ENCODE results near the gene ARID1A. TPM values are rescaled to one million over a fixed set of nuclear protein-coding genes. Genes with fewer than 3 reads are reported as not detected.
A peak's percentile ranks its signal among the peaks of the same experiment; 100 is the strongest.
"Not testable (repeated sequence)": the region's sequence is repeated elsewhere in the genome, so short reads cannot be mapped to it uniquely, and the experiment has no call there.

The ARID1A gene
- polyA plus RNA-seq, 4 donors = 79.3 to 103 (median 91.0) TPM

DNA sequence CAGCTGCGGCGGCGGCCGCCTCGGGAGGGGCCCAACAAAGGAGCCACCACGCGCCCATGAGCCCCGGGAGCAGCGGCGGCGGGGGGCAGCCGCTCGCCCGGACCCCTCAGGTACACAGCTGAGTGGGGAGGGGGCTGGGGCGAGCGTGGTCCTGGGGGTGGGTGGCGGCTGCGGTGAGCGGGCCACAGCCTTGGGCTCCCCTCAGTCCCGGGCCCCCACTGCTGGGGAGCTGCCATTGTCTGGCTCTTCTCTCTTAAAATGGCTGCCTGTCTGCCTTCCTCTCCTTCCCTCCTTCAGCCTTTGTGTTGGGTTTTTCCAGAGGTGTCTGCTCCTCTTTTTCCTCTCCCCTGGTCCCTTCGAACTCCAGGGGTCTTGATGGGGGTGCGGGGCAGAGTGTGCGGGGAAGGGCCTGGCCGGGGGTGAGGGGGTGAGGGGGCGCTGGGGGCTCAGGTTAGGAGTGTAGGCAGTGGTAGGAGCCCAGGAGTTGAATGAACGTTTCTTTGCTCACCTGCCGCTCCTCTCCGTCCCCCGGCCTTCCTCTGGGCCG lies 1.7 kb downstream of the ARID1A start:
- no peak for DNase-seq (ENCODE audit: low read depth in 4 of 4, low spot score in 3 of 4)

GRCh38 chr1:26697978-26698849 lies 2.4 kb downstream of the ARID1A start:
- DNase-seq (ENCODE audit: low read depth in 4 of 4, low spot score in 3 of 4) = peak in 3 of 4 donors; percentile 78 to 85 (median 79)

DNA sequence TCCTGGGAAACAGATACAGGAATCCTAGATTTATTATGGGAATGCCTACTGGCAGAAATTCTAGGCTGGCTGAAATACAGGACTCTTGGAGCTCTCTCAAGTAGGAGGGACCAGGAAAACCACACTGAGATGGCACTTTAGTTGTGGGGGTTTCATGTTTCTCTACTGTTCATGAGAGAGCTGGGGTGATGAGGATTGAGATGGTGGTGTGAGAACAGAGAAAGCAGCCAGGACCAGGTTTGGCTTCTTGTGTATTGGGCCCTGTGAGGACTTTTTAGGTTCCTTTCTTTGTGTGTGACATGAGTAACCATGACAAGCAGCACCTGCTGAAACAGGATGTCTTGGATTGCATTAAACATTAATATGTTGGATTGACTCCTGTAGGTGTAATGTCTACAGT lies 4.9 kb downstream of the ARID1A start:
- DNase-seq (ENCODE audit: low read depth in 4 of 4, low spot score in 3 of 4) = no peak

DNA sequence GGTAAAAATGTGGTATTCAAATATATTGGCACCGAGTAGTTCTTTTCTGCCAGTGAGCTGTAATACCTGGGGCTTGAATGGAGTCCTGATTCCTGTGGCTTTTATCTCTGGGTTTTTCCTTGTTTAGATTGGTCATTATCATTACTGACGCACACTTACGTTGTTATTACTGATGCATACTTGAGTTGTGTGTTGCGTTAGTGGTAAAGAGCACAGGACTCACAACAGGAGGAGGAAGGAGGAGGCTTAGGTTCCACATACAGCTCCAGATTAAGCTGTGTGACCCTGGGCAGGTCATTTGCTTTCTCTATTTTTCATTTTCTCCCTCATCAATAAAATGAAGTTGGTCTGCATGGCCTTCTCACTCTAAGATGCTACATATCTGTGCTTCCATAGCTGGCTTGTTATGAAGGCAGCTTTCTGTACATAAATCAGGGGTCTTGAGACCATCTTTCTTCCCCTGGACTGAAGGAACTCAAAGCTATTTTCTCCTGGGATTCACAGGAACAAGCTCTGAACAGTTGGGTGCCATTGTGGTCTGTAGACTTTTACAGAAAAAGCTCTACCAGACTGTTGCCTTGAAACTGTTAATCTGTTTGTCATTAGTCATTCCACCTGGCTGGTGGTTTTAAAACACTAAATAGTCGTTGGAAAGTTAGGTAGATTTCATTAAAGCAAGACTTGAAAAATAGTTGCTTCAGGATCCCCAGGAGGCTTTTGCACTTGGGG lies 5.6 kb downstream of the ARID1A start:
- DNase-seq (ENCODE audit: low read depth in 4 of 4, low spot score in 3 of 4) = no peak

DNA sequence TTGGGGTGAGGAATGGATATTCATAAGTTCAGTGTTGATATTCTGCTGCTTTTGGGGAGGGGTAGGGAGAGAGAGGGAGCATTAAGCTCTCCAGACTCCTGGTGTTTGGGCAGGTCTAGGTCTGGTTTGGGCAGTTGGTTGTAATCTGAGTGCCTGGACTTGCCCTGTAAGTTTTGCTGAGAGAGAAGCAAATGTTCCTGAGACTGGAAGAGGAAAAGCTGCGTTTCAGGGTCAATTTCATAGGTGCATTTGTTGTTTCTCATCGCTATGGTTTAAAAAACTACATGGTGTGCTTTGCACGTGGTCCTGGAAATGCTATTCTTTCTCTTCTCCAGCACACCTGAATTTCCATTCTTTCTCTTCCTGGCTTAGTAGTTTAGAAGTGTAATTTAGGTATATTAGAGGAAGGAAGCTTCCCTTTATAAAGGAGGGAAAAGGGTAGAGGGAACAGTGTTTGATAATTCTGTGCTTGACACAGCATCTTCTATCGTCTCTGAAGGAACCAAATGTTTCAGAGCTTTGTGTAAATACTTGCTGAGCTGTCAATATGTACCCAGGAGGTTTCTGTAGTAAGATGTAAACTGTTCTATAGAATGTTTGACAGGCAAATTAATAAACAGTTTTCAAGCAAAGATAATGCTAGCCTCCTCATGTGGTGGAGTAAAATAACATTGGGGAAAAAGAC lies 6.3 kb downstream of the ARID1A start:
- DNase-seq (ENCODE audit: low read depth in 4 of 4, low spot score in 3 of 4) = no peak

DNA sequence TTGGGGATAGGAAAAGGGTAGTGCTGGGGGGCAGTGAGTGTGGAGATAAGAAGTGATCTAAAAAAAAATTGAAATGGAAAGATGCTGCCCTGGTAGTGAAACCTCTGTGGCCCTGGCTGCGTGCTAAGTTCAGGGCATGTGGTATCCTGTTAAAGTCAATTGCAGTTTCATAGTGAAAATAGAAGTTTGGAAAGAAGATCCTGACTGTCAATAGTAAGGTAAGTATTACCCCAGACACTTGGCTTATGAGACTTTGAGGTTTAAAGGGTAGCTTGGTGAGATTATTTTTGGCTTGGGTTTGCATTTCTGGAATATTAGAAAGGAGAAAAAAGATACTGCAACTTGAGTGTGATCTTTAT lies 6.8 kb downstream of the ARID1A start:
- DNase-seq (ENCODE audit: low read depth in 4 of 4, low spot score in 3 of 4) = no peak

GRCh38 chr1:26703478-26703877 lies 7.7 kb downstream of the ARID1A start:
- DNase-seq (ENCODE audit: low read depth in 4 of 4, low spot score in 3 of 4) = no peak

DNA sequence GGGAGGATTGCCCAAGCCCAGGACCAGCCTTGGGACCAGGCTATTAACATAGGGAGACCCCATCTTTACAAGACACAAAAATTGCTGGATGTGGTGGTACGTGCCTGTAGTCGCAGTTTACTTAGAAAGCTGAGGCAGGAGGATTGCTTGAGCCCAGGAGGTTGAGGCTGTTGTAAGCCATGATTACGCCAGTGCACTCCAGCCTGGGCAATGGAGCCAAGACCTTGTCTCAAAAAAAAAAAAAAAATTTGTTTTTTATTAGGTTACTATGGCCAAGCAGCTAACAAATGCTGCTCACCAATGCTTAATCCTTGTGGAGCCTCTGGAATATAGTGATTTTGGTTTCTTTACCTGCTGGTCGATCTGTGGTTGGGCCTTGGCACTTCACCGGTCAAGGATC lies 8.8 kb downstream of the ARID1A start:
- DNase-seq (ENCODE audit: low read depth in 4 of 4, low spot score in 3 of 4) = no peak

DNA sequence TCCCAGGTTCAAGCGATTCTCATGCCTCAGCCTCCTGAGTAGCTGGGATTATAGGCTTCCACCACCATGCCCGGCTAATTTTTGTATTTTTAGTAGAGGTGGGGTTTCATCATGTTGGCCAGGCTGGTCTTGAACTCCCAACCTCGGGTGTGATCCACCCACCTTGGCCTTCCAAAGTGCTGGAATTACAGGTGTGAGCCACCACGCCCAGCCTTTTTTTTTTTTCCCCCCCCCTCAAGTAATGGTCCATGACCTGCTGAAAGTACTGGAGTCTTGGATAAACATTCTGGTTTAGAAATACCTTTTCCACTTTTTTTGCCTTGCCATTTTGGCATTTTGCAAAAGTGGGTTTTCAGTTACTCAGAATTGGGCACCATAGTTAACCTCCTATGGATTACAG lies 9.4 kb downstream of the ARID1A start:
- DNase-seq (ENCODE audit: low read depth in 4 of 4, low spot score in 3 of 4) = not testable (repeated sequence)

DNA sequence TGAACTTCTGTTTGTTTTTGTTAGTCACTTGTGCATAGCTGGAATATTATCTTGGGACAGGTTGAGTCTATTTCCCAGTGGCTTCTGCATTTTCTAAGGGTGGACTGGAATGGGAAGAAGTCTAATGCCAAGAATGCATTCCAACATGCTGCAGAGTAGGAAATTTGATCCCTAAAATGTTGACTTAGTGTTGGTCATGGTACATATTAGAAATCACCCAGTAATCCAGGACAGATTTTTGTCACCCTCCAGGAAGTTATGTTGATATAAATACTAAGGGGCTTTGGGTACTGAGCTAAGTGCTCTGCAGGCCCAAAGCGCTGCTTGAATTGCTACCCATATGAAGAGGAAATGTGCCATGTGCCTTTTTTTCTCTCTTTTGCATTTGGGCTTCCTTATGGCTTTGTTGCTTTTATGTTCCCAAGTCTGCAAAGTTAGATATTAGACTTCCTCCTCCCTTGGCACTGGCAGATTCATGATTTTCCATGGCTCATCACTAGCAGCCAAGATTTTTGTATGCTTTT lies 10.0 kb downstream of the ARID1A start:
- no peak for DNase-seq (ENCODE audit: low read depth in 4 of 4, low spot score in 3 of 4)

- DNase-seq (ENCODE audit: low read depth in 4 of 4, low spot score in 3 of 4) = no peak
Observed at GRCh38 chr1:26706315-26706714, 10.5 kb downstream of the ARID1A start.

DNA sequence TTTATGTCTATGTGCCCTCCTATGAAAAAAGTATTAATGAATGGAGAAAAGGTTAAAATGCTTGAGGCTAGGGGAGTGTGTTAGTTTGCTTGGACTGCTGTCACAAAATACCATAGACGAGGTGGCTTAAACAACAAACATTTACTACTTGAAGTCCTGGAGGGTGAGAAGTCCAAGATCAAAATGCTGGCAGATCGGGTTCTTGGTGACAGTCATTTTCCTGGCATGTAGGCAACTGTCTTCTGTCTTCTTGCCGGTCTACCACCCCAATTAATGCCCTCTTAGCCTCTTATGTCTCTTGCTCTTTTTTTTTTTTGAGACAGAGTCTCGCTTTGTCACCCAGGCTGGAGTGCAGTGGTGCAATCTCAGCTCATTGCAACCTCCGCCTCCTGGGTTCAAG lies 15.0 kb downstream of the ARID1A start:
- no peak for DNase-seq (ENCODE audit: low read depth in 4 of 4, low spot score in 3 of 4)

DNA sequence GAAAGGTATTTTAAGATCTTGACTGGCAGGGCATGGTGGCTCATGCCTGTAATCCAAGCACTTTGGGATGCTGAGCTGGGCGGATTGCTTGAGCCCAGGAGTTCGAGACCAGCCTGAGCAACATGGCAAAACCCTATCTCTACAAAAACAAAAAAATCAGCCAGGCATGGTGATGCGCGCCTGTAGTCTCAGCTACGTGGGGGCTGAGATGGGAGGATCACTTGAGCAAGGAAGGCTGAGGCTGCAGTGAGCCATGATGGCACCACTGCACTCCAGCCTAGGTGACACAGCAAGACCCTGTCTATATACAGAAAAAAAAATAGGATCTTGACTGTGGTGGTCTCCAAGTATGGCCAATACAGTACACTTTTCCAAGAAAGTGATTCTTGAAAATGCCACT lies 16.0 kb downstream of the ARID1A start:
- DNase-seq (ENCODE audit: low read depth in 4 of 4, low spot score in 3 of 4) = no peak

DNA sequence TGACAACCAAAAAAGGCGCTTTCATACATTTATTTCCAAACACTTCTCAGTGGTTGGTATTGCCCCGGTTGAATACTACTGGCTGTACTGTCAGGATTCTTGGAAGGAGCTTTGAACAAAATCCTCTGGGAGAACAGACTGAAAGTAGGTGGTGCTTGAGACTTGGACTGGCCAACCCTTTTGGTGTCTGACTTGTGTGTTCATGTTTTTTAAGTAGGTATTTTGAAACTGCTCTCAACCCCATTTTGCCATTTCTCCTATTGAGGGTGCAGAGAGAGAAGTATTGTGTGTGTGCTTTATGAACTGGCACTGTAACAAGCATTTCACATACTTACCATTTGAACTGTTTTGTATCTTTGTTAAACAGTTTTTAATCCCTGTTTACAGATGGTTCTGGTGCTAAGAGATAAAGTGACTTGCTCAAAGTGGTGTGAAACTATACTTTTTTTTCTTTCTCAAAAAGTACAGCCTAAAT lies 21.2 kb downstream of the ARID1A start:
- DNase-seq (ENCODE audit: low read depth in 4 of 4, low spot score in 3 of 4) = no peak

DNA sequence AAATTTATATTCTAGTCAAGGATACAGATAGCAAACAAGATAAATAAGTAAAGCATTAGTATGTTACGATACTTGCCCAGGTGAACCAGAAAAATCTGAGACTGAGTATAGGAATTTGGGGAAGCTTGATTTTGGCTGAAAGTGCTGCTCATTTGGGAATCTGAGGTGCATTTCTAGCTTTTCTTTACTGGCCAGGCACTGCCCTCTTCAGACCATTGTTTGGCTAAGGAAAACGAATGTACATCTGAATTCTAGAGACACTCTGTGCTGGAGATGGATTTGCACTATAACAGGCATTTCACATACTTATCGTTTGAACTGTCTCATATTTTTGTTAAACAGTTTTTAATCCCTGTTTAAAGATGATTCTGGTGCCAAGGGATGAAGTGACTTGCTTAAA lies 23.4 kb downstream of the ARID1A start:
- no peak for DNase-seq (ENCODE audit: low read depth in 4 of 4, low spot score in 3 of 4)

- no peak for DNase-seq (ENCODE audit: low read depth in 4 of 4, low spot score in 3 of 4)
Observed at GRCh38 chr1:26721669-26722355, 26.0 kb downstream of the ARID1A start.

DNA sequence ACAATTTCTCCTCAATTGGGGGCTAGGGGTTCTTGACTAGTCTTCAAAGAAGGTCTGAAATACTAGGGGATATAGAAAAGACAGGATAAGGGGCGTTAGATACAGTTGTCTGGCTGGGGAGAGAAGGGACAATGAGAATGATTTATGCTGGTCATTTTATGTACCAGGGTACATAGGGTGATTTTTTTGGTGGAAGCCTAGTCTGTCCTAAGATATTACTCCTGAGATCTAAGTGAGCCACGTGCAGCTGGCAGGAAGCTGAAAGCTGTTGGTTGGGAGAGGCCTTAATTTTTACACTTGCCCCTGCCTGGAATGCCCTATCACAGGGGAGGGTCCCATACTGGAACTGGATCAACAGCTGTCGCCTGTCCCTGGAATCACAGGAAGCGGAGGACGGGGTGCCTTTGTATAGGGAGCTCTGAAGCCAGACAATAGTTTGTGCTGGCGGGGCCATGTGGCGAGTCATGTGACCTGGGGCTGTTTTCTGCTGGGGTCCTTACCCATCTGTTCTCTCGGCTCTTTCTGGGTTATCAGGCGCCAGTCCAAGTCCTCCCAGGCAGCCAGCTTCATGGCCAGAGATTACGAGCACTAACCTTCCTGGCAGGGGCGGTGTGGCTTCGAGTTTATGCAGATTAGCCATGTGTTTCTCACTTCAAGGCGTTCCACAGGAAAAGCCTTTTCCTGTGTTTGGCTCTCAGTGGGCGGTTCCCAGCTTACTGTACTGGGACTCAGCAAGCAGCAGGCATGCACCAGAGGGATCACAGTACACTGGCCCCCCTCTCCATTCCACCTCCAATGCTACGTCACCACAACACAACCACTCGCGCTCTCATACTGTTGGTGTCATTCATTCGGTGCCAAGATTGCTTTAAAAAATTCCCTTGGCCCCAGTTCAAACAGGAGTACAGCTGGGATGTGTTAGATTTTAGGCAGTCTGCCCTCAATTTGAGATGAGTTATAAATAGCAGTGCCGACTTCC lies 27.5 kb downstream of the ARID1A start:
- peak; percentile 84 to 91 (median 84) for DNase-seq (ENCODE audit: low read depth in 4 of 4, low spot score in 3 of 4)

DNA sequence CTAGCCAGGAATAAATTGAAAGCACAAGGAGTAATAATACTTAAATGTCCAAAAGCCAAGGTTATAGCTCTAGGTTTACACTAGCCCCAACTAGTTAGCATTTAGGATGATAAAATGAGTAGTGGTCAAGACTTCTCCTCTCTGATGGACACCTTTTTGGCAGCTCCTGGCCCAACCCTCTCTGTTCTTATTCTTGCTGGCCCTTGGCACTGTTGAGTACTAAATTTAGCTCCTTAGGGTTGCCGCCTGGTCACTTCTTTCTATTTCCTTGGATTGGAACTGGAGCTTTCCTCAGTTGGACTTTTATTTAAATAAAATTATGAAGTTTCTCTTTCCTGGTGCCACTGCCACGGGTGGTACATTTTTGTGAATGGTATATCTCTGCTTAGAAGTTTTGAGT lies 28.3 kb downstream of the ARID1A start:
- DNase-seq (ENCODE audit: low read depth in 4 of 4, low spot score in 3 of 4) = no peak

DNA sequence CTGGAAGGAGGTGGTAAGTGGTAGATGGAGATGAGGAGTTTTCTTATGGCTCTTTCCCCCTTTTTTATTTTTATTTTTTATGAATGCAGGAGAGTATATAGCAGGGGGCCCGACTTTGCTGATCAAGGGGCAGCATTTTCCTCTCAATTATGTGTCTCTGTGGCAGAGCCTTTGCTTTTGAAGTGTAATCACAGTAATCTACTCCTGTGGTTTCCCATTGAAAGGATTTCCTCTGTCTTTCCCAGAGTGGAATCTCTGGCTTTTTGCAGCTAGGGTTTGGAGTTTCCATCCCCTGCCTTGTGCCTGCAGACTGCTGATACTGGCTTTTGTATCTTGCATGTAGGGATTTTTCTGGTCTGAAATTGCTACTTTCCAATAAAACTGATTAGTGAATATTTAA lies 29.1 kb downstream of the ARID1A start:
- DNase-seq (ENCODE audit: low read depth in 4 of 4, low spot score in 3 of 4) = no peak

Data from left renal pelvis (tissue), 4 donors.